Endodermal cell (in vitro differentiated cells): Measurements from ENCODE around the gene ALDH8A1. TPM values are rescaled to one million over a fixed set of nuclear protein-coding genes. Genes with fewer than 3 reads are reported as not detected.

Experiments used
- DNase-seq: peaks from one replicate; pipeline ENCODE4 v3.0.0-alpha.2; 2017
- H3K27ac ChIP-seq: 2 replicates; pipeline ENCODE4 v1.5.1; 2013; ENCODE audit warnings: mild to moderate bottlenecking, low read depth, low read length, moderate library complexity
- H3K27me3 ChIP-seq: 2 replicates; pipeline ENCODE4 v1.6.1; 2013; ENCODE audit warnings: mild to moderate bottlenecking, low read length, moderate library complexity; ENCODE audit not compliant: insufficient read depth, control insufficient read depth, poor library complexity, severe bottlenecking
- H3K36me3 ChIP-seq: 2 replicates; pipeline ENCODE4 v1.7.0; 2013; ENCODE audit warnings: mild to moderate bottlenecking, low read length, moderate library complexity; ENCODE audit not compliant: control insufficient read depth, insufficient read depth
- H3K4me1 ChIP-seq: one replicate; pipeline ENCODE4 v1.7.0; 2013; ENCODE audit warnings: low read length; ENCODE audit not compliant: control insufficient read depth, insufficient read depth
- H3K4me3 ChIP-seq: 2 replicates; pipeline ENCODE4 v1.5.1; 2013; ENCODE audit warnings: mild to moderate bottlenecking, low read length, moderate library complexity
- H3K9ac ChIP-seq: 2 replicates; pipeline ENCODE4 v1.6.1; 2013; ENCODE audit warnings: mild to moderate bottlenecking, low read length, moderate library complexity; ENCODE audit not compliant: poor library complexity, severe bottlenecking; ENCODE audit errors: extremely low read depth
- H3K9me3 ChIP-seq: 2 replicates; pipeline ENCODE4 v1.6.1; 2013; ENCODE audit warnings: mild to moderate bottlenecking, low read length, moderate library complexity; ENCODE audit not compliant: control insufficient read depth
- H3K27ac Mint-ChIP-seq: 2 replicates; pipeline ENCODE4 v1.8.0; 2020; ENCODE audit warnings: mixed read lengths
- H3K27me3 Mint-ChIP-seq: 2 replicates; pipeline ENCODE4 v1.8.0; 2021; ENCODE audit warnings: mild to moderate bottlenecking, mixed read lengths; ENCODE audit not compliant: insufficient read depth
- H3K36me3 Mint-ChIP-seq: 2 replicates; pipeline ENCODE4 v1.8.0; 2020; ENCODE audit warnings: low read depth, mixed read lengths
- H3K4me1 Mint-ChIP-seq: 2 replicates; pipeline ENCODE4 v1.8.0; 2020; ENCODE audit warnings: mixed read lengths
- H3K4me3 Mint-ChIP-seq: 2 replicates; pipeline ENCODE4 v1.8.0; 2020; ENCODE audit warnings: mild to moderate bottlenecking, moderate library complexity, mixed read lengths
- H3K9me3 Mint-ChIP-seq: 2 replicates; pipeline ENCODE4 v1.8.0; 2020; ENCODE audit warnings: mild to moderate bottlenecking, mixed read lengths
- CTCF ChIP-seq: fragments of 200-600 bp; sonication (generic); conservative IDR thresholded peaks from 2 replicates; pipeline ENCODE4 v1.5.0; 2021; ENCODE audit warnings: antibody characterized with exemption, mild to moderate bottlenecking
- WGBS, 2 experiments: methylation state at CpG; one replicate each; pipeline versions ENCODE4 v1.1.5 to v1.1.7; 2013; ENCODE audit warnings: missing lambda C conversion rate in 2 of 2, mixed read lengths in 1 of 2; ENCODE audit not compliant: insufficient coverage in 1 of 2, insufficient read length in 1 of 2; 5-methylcytosine and 5-hydroxymethylcytosine counted together
- total RNA-seq, 2 donors: library from RNA; stranded (reverse); fragmentation: NEBNext Ultra II Directional in 1 of 2; extraction: Animal tissue kit (Norgen Biotek cat#: 25700) in 1 of 2; gene quantifications; 2 replicates in 1 of 2; 3 replicates in 1 of 2; pipeline ENCODE4 v1.2.1, GENCODE V29; 2021

Gene ALDH8A1
- total RNA-seq, 2 donors from 2014 or later, result not detected

DNA sequence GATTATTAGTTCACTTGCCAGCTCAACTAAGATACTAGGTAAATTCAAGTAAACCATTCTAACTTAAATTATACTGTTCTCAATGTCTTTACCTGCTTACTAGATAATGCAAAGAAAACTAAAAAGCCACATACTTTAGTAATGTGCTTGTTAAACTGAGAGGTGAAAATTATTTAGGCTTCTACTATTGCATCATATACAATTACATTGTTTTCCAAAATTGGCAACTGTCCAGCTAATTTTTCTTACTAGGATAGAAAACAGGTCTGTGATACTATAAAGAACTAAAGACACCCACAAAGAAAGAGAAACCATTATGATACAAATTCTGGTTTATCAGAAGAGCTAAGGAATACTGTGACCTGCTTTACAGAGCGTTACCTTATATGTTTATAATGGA lies 45.6 kb upstream of the ALDH8A1 start:
- Mint-ChIP-seq H3K4me3 (no peak overlapping the region), H3K27me3 (no peaks in the 10 kb centered on the region), H3K9me3 (no peaks in the 10 kb centered on the region), H3K4me1 (no peaks in the 10 kb centered on the region), H3K36me3 (peaks cover 10% of the 10 kb centered on the region), H3K27ac (no peak overlapping the region)
- no peak for TF ChIP-seq CTCF
- 100% methylated on average over 1 of the region's 1 CpG for WGBS, 2 experiments
- DNase-seq, result no peak
- Histone ChIP-seq H3K4me3 (no peak overlapping the region), H3K9me3 (no peaks in the 10 kb centered on the region), H3K36me3 (peaks cover 50% of the 10 kb centered on the region), H3K9ac (no peak overlapping the region), H3K27me3 (no peaks in the 10 kb centered on the region), H3K4me1 (no peaks in the 10 kb centered on the region), H3K27ac (no peak overlapping the region)

DNA sequence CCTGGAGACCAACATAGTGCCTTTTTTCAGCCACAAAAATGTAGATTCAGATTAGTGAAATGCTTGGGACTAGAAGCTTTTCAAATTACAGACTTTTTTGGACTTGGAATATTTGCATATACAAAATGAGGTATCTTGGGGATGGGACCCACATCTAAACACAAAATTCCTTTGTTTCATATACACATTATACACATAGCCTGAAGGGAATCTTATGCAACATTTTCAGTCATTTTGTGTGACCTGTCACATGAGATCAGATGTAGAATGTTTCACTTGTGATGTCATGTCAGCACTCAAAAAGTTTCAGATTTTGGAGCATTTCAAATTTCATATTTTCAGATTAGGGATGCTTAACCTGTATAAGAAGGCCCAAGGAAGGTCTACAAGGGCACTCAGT lies 44.5 kb upstream of the ALDH8A1 start:
- DNase-seq, result no peak
- H3K4me1 Mint-ChIP-seq, result no peaks in the 10 kb centered on the region

GRCh38 chr6:134992155-134992554 lies 42.3 kb upstream of the ALDH8A1 start:
- H3K4me3 ChIP-seq, result no peak overlapping the region
- peaks cover 58% of the 10 kb centered on the region for H3K36me3 ChIP-seq
- H3K9ac ChIP-seq, result no peak overlapping the region
- H3K4me1 ChIP-seq, result no peaks in the 10 kb centered on the region
- 87 to 97% methylated on average over 4 to 5 of the region's 6 CpGs for WGBS, 2 experiments
- no peak for TF ChIP-seq CTCF
- no peak overlapping the region for H3K27ac ChIP-seq
- Mint-ChIP-seq H3K4me1 (no peaks in the 10 kb centered on the region), H3K27ac (no peak overlapping the region), H3K36me3 (peaks cover 20% of the 10 kb centered on the region), H3K27me3 (no peaks in the 10 kb centered on the region), H3K9me3 (no peaks in the 10 kb centered on the region), H3K4me3 (no peak overlapping the region)
- no peak for DNase-seq
- H3K9me3 ChIP-seq, result no peaks in the 10 kb centered on the region
- H3K27me3 ChIP-seq, result no peaks in the 10 kb centered on the region

More for the DNA sequence above, 44.5 kb upstream of the ALDH8A1 start:
- Mint-ChIP-seq H3K4me3 (no peak overlapping the region), H3K36me3 (peaks cover 13% of the 10 kb centered on the region), H3K27ac (no peak overlapping the region), H3K9me3 (no peaks in the 10 kb centered on the region), H3K27me3 (no peaks in the 10 kb centered on the region)
- H3K27ac ChIP-seq, result no peak overlapping the region
- no peaks in the 10 kb centered on the region for H3K9me3 ChIP-seq
- no peak overlapping the region for H3K9ac ChIP-seq
- no peak overlapping the region for H3K4me3 ChIP-seq
- no peak for TF ChIP-seq CTCF
- H3K27me3 ChIP-seq, result no peaks in the 10 kb centered on the region
- no peaks in the 10 kb centered on the region for H3K4me1 ChIP-seq
- peaks cover 53% of the 10 kb centered on the region for H3K36me3 ChIP-seq
